H9 (cell line): ENCODE results near the gene GNAO1. TPM values are rescaled to one million over a fixed set of nuclear protein-coding genes. Genes with fewer than 3 reads are reported as not detected.

ENCODE experiments used
- DNase-seq: peaks from one replicate; pipeline ENCODE4 v3.0.0-alpha.2; 2017
- H2AFZ ChIP-seq: one replicate; pipeline ENCODE4 v1.6.1; 2013; ENCODE audit warnings: mild to moderate bottlenecking, low read length, control low read depth, moderate library complexity
- H2AK5ac ChIP-seq: 2 replicates; pipeline ENCODE4 v1.6.1; 2013; ENCODE audit warnings: low read length, control low read depth, mixed read lengths; ENCODE audit not compliant: insufficient read length
- H2BK120ac ChIP-seq: one replicate; pipeline ENCODE4 v1.6.1; 2013; ENCODE audit warnings: low read depth, mild to moderate bottlenecking, low read length, control low read depth, inconsistent platforms; ENCODE audit not compliant: poor library complexity, severe bottlenecking
- H2BK12ac ChIP-seq: 2 replicates; pipeline ENCODE4 v1.6.1; 2013; ENCODE audit warnings: low read length, control low read depth, mixed read lengths, low read depth; ENCODE audit not compliant: insufficient read length
- H2BK15ac ChIP-seq: 2 replicates; pipeline ENCODE4 v1.6.1; 2013; ENCODE audit warnings: low read depth, low read length, control low read depth
- H2BK20ac ChIP-seq: one replicate; pipeline ENCODE4 v1.6.1; 2013; ENCODE audit warnings: low read depth, mild to moderate bottlenecking, low read length, control low read depth, inconsistent platforms; ENCODE audit not compliant: poor library complexity, severe bottlenecking
- H2BK5ac ChIP-seq: 2 replicates; pipeline ENCODE4 v1.6.1; 2013; ENCODE audit warnings: low read length, control low read depth, mixed read lengths; ENCODE audit not compliant: insufficient read length
- H3K14ac ChIP-seq: 2 replicates; pipeline ENCODE4 v1.6.1; 2013; ENCODE audit warnings: low read length, control low read depth; ENCODE audit not compliant: insufficient read depth
- H3K18ac ChIP-seq: 2 replicates; pipeline ENCODE4 v1.6.1; 2013; ENCODE audit warnings: low read depth, mild to moderate bottlenecking, mixed read lengths, low read length, control low read depth; ENCODE audit not compliant: insufficient read length
- H3K23ac ChIP-seq: 2 replicates; pipeline ENCODE4 v1.6.1; 2013; ENCODE audit warnings: low read length, control low read depth, mixed read lengths, low read depth; ENCODE audit not compliant: insufficient read length
- H3K23me2 ChIP-seq: 2 replicates; pipeline ENCODE4 v1.6.1; 2013; ENCODE audit warnings: low read depth, mild to moderate bottlenecking, mixed read lengths, low read length, control low read depth; ENCODE audit not compliant: insufficient read length, poor library complexity, severe bottlenecking
- H3K27ac ChIP-seq: 2 replicates; pipeline ENCODE4 v1.5.1; 2013; ENCODE audit warnings: low read length, control low read depth, mixed read lengths, low read depth; ENCODE audit not compliant: insufficient read length
- H3K27me3 ChIP-seq: 2 replicates; pipeline ENCODE4 v1.6.1; 2013; ENCODE audit warnings: low read length, control low read depth, inconsistent platforms; ENCODE audit not compliant: insufficient read depth
- H3K4ac ChIP-seq: 2 replicates; pipeline ENCODE4 v1.6.1; 2013; ENCODE audit warnings: low read depth, mild to moderate bottlenecking, control low read depth, inconsistent platforms, low read length, moderate library complexity
- H3K4me1 ChIP-seq: 2 replicates; pipeline ENCODE4 v1.6.1; 2013; ENCODE audit warnings: low read length, control low read depth, inconsistent platforms; ENCODE audit not compliant: insufficient read depth
- H3K4me2 ChIP-seq: 2 replicates; pipeline ENCODE4 v1.6.1; 2013; ENCODE audit warnings: low read length, control low read depth, mixed read lengths; ENCODE audit not compliant: insufficient read length, insufficient read depth
- H3K56ac ChIP-seq: 2 replicates; pipeline ENCODE4 v1.6.1; 2013; ENCODE audit warnings: low read depth, mild to moderate bottlenecking, mixed read lengths, low read length, control low read depth; ENCODE audit not compliant: insufficient read length
- H3K79me1 ChIP-seq: 2 replicates; pipeline ENCODE4 v1.6.1; 2013; ENCODE audit warnings: low read depth, mild to moderate bottlenecking, moderate library complexity, low read length, control low read depth, inconsistent platforms; ENCODE audit not compliant: insufficient read depth, poor library complexity, severe bottlenecking
- H3K79me2 ChIP-seq: 2 replicates; pipeline ENCODE4 v1.6.1; 2013; ENCODE audit warnings: low read length, control low read depth, inconsistent platforms; ENCODE audit not compliant: insufficient read depth
- H3K9ac ChIP-seq: 2 replicates; pipeline ENCODE4 v1.6.1; 2013; ENCODE audit warnings: low read length, control low read depth, mixed read lengths; ENCODE audit not compliant: insufficient read length; ENCODE audit errors: extremely low read depth
- H3K9me3 ChIP-seq: one replicate; pipeline ENCODE4 v1.6.1; 2013; ENCODE audit warnings: low read depth, low read length, inconsistent platforms; ENCODE audit not compliant: control insufficient read depth
- H3T11ph ChIP-seq: one replicate; pipeline ENCODE4 v1.6.1; 2013; ENCODE audit warnings: mild to moderate bottlenecking, low read length, control low read depth, inconsistent platforms
- H4K20me1 ChIP-seq: one replicate; pipeline ENCODE4 v1.6.1; 2013; ENCODE audit not compliant: control insufficient read depth, insufficient read length, insufficient read depth
- H4K5ac ChIP-seq: 2 replicates; pipeline ENCODE4 v1.6.1; 2013; ENCODE audit warnings: low read depth, mild to moderate bottlenecking, mixed read lengths, low read length, control low read depth; ENCODE audit not compliant: insufficient read length
- H4K8ac ChIP-seq: replicated peaks from 2 replicates; pipeline ENCODE4 v1.6.1; 2013; ENCODE audit warnings: low read length, control low read depth, mixed read lengths, low read depth; ENCODE audit not compliant: insufficient read length
- H4K91ac ChIP-seq: 2 replicates; pipeline ENCODE4 v1.6.1; 2013; ENCODE audit warnings: low read depth, mild to moderate bottlenecking, moderate library complexity, mixed read lengths, low read length, control low read depth; ENCODE audit not compliant: insufficient read length
- H3K27ac Mint-ChIP-seq, 3 experiments: 2 replicates in 2 of 3; 3 replicates in 1 of 3; pipeline ENCODE4 v1.8.0; 2020 to 2021; ENCODE audit warnings: mixed read lengths in 3 of 3, mild to moderate bottlenecking in 1 of 3, moderate library complexity in 1 of 3
- H3K27me3 Mint-ChIP-seq: 2 replicates; pipeline ENCODE4 v1.8.0; 2021; ENCODE audit warnings: low read depth, mild to moderate bottlenecking, moderate library complexity, mixed read lengths
- H3K36me3 Mint-ChIP-seq, 3 experiments: 2 replicates in 2 of 3; 3 replicates in 1 of 3; pipeline ENCODE4 v1.8.0; 2020 to 2021; ENCODE audit warnings: low read depth in 3 of 3, mixed read lengths in 3 of 3; ENCODE audit not compliant: insufficient read depth in 1 of 3
- H3K4me1 Mint-ChIP-seq, 2 experiments: 2 replicates each; pipeline ENCODE4 v1.8.0; 2020; ENCODE audit warnings: mixed read lengths in 2 of 2
- H3K4me3 Mint-ChIP-seq, 2 experiments: 2 replicates in 1 of 2; 3 replicates in 1 of 2; pipeline ENCODE4 v1.8.0; 2020 to 2021; ENCODE audit warnings: mild to moderate bottlenecking in 2 of 2, mixed read lengths in 2 of 2, moderate library complexity in 1 of 2
- H3K9me3 Mint-ChIP-seq, 2 experiments: 2 replicates in 1 of 2; 3 replicates in 1 of 2; pipeline ENCODE4 v1.8.0; 2020; ENCODE audit warnings: mild to moderate bottlenecking in 2 of 2, mixed read lengths in 2 of 2, moderate library complexity in 1 of 2
- WGBS: extraction: QIAGEN DNeasy Blood & Tissue Kit; methylation state at CpG from one replicate; pipeline ENCODE4 v1.1.7; 2013; ENCODE audit warnings: missing lambda C conversion rate, low lambda C conversion rate, mixed read lengths; ENCODE audit not compliant: insufficient read length; ENCODE audit errors: extremely low coverage; 5-methylcytosine and 5-hydroxymethylcytosine counted together
- total RNA-seq: library from RNA; stranded (reverse); gene quantifications from 2 replicates; pipeline ENCODE4 v1.2.1, GENCODE V29; 2021
- TF ChIP-seq, protein P1 (sequence below): fragments of 200-600 bp; sonication (generic); conservative IDR thresholded peaks from 3 replicates; pipeline ENCODE4 v1.8.0; 2021; ENCODE audit warnings: antibody characterized with exemption, mild to moderate bottlenecking

GNAO1 gene
- total RNA-seq, 1 experiment from 2014 or later: 16.9 TPM

DNA sequence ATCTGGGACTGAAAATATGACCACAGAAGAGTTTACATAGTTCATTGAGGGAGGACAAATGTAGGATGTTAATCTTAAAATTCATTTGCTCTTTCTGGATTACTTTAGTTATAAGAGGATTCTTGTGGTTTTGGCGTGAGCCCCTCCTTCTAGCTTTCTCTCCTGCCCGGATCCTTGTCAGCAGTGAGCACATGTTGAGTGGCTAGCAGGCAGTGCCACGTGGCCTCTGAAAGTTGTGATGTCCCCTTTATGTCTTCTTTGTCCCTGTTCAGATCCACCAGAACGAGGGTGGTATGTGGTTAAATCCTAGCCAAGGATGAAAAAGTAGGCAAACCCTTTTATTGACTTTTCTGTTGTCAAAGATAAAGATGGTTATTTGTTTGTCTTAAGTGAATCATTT, 83.8 kb downstream of the GNAO1 start:
- Mint-ChIP-seq H3K4me1 (peaks cover 42 to 49% of the 10 kb centered on the region in 2 experiments), H3K27me3 (no peaks in the 10 kb centered on the region; the same call in 1 of the 2 replicates), H3K27ac (no peak overlapping the region), H3K9me3 (peaks cover 15% of the 10 kb centered on the region in 2 experiments), H3K4me3 (no peak overlapping the region), H3K36me3 (peaks cover 10 to 31% (median 25%) of the 10 kb centered on the region in 3 experiments)
- Histone ChIP-seq H3K23ac (no peak overlapping the region), H2AFZ (no peak overlapping the region), H3K4me1 (peaks cover 13% of the 10 kb centered on the region; the same call in 1 of the 2 replicates), H3K4ac (no peak overlapping the region), H3K9ac (no peak overlapping the region), H3K27me3 (no peaks in the 10 kb centered on the region), H3K23me2 (no peaks in the 10 kb centered on the region), H4K5ac (no peak overlapping the region), H2AK5ac (no peak overlapping the region), H3K56ac (no peak overlapping the region), H3K14ac (no peak overlapping the region), H3K18ac (no peak overlapping the region), H3K4me2 (no peak overlapping the region), H2BK120ac (no peak overlapping the region), H4K8ac (no peak overlapping the region), H4K20me1 (no peaks in the 10 kb centered on the region), H3K9me3 (no peaks in the 10 kb centered on the region), H3K79me1 (no peaks in the 10 kb centered on the region), H4K91ac (no peak overlapping the region), H3T11ph (no peak overlapping the region), H2BK20ac (no peak overlapping the region), H2BK12ac (no peak overlapping the region), H2BK5ac (no peak overlapping the region), H2BK15ac (no peak overlapping the region), H3K27ac (no peak overlapping the region), H3K79me2 (no peaks in the 10 kb centered on the region)
- TF ChIP-seq, protein P1, sequence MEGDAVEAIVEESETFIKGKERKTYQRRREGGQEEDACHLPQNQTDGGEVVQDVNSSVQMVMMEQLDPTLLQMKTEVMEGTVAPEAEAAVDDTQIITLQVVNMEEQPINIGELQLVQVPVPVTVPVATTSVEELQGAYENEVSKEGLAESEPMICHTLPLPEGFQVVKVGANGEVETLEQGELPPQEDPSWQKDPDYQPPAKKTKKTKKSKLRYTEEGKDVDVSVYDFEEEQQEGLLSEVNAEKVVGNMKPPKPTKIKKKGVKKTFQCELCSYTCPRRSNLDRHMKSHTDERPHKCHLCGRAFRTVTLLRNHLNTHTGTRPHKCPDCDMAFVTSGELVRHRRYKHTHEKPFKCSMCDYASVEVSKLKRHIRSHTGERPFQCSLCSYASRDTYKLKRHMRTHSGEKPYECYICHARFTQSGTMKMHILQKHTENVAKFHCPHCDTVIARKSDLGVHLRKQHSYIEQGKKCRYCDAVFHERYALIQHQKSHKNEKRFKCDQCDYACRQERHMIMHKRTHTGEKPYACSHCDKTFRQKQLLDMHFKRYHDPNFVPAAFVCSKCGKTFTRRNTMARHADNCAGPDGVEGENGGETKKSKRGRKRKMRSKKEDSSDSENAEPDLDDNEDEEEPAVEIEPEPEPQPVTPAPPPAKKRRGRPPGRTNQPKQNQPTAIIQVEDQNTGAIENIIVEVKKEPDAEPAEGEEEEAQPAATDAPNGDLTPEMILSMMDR: no peak
- WGBS: no CpG with 5 or more reads among the region's 4 CpGs
- DNase-seq: no peak
